GM12878 (cell line): ENCODE results near the gene SCGB1A1. TPM values are rescaled to one million over a fixed set of nuclear protein-coding genes. Genes with fewer than 3 reads are reported as not detected.

Source experiments
- ATAC-seq: fragments of 200-7000 bp; cut with Tn5 transposase; 3 replicates; pipeline ENCODE4 v1.9.1; 2020; ENCODE audit warnings: mild to moderate bottlenecking, moderate library complexity
- BruUV-seq: library from RNA; stranded (reverse); fragments of 400-500 nt; replicated peaks from 2 replicates; lab custom pipeline; 2021; lab: Mats Ljungman, UMichigan
- CTCF ChIA-PET: fragments of 300-600 bp; sonication (Branson Sonifier 250); formaldehyde crosslinking; extraction: SDS; loops from one replicate; lab custom pipeline; 2021; ENCODE audit warnings: inconsistent platforms; lab: Yijun Ruan, JAX
- POLR2A ChIA-PET: fragments of 350-600 bp; formaldehyde crosslinking; extraction: SDS; loops from one replicate; lab custom pipeline; 2021; ENCODE audit warnings: inconsistent platforms; lab: Charles Lee
- RAD21 ChIA-PET: fragments of 300-600 bp; sonication (Branson Sonifier 250); formaldehyde crosslinking; loops from one replicate; lab custom pipeline; 2023; ENCODE audit warnings: antibody characterized with exemption; ENCODE audit not compliant: unreplicated experiment; lab: Charles Lee
- SMC1A ChIA-PET: fragments of 300-600 bp; sonication (Branson Sonifier 250); formaldehyde crosslinking; loops from one replicate; lab custom pipeline; 2023; ENCODE audit not compliant: unreplicated experiment, uncharacterized antibody; lab: Charles Lee
- DNase-seq: peaks from one replicate; pipeline ENCODE4 v3.0.0-alpha.2; 2011; ENCODE audit warnings: low read depth, low spot score
- FAIRE-seq: peaks from 3 replicates; lab custom pipeline; 2011; peaks lifted over from hg19 to GRCh38; lab: Jason Lieb, UNC
- H2AFZ ChIP-seq: 2 replicates; pipeline ENCODE4 v1.6.0; 2011; ENCODE audit warnings: low read depth, low read length, control low read depth; ENCODE audit not compliant: control insufficient read depth
- H3K27ac ChIP-seq: 2 replicates; pipeline ENCODE4 v1.5.1; 2011; ENCODE audit warnings: control low read depth; ENCODE audit not compliant: control insufficient read depth, insufficient read depth
- H3K27me3 ChIP-seq, 2 experiments: replicated peaks in 1 of 2; 2 replicates each; pipeline versions ENCODE4 v1.6.0 to v1.6.1; 2011; ENCODE audit warnings: low read length in 1 of 2; ENCODE audit not compliant: control insufficient read depth in 2 of 2, insufficient read depth in 2 of 2
- H3K36me3 ChIP-seq, 2 experiments: 2 replicates each; pipeline ENCODE4 v1.5.1; 2011; ENCODE audit warnings: low read length in 1 of 2; ENCODE audit not compliant: control insufficient read depth in 2 of 2, insufficient read depth in 2 of 2
- H3K4me1 ChIP-seq: 2 replicates; pipeline ENCODE4 v1.6.1; 2011; ENCODE audit warnings: mild to moderate bottlenecking, low read length, moderate library complexity, mixed read lengths; ENCODE audit not compliant: control insufficient read depth, insufficient read depth
- H3K4me2 ChIP-seq: 2 replicates; pipeline ENCODE4 v1.6.0; 2011; ENCODE audit warnings: control low read depth; ENCODE audit not compliant: control insufficient read depth, insufficient read depth
- H3K4me3 ChIP-seq: fragments of 200-600 bp; sonication (generic); 2 replicates; pipeline ENCODE4 v1.5.1; 2016
- H3K79me2 ChIP-seq: 2 replicates; pipeline ENCODE4 v1.6.0; 2011; ENCODE audit warnings: low read length; ENCODE audit not compliant: control insufficient read depth, insufficient read depth
- H3K9ac ChIP-seq: 2 replicates; pipeline ENCODE4 v1.8.0; 2011; ENCODE audit warnings: low read length, control low read depth, mixed read lengths; ENCODE audit not compliant: control insufficient read depth, insufficient read depth
- H3K9me3 ChIP-seq: replicated peaks from 3 replicates; pipeline ENCODE4 v1.5.1; 2011; ENCODE audit warnings: mild to moderate bottlenecking, low read length; ENCODE audit not compliant: control insufficient read depth, insufficient read depth
- H4K20me1 ChIP-seq: 2 replicates; pipeline ENCODE4 v1.6.0; 2011; ENCODE audit not compliant: control insufficient read depth, insufficient read depth
- BCL11A ChIP-seq: IDR thresholded peaks from 2 replicates; pipeline ENCODE4 v1.6.1; 2011; ENCODE audit warnings: low read depth, low read length
- CEBPZ ChIP-seq: fragments of 150-350 bp; IDR thresholded peaks from 2 replicates; pipeline ENCODE4 v1.6.1; 2016; ENCODE audit warnings: low read depth, low read length
- CREB1 ChIP-seq: IDR thresholded peaks from 2 replicates; pipeline ENCODE4 v1.6.1; 2012; ENCODE audit warnings: low read depth, mild to moderate bottlenecking, inconsistent platforms
- CREM ChIP-seq: IDR thresholded peaks from 2 replicates; pipeline ENCODE4 v1.6.1; 2014; ENCODE audit warnings: antibody characterized with exemption, low read depth
- E4F1 ChIP-seq: fragments of 450-650 bp; IDR thresholded peaks from 2 replicates; pipeline ENCODE4 v1.6.1; 2018; ENCODE audit warnings: borderline replicate concordance, mild to moderate bottlenecking; ENCODE audit not compliant: partially characterized antibody
- EED ChIP-seq: sonication (generic); IDR thresholded peaks from 2 replicates; pipeline ENCODE4 v1.6.1; 2016; ENCODE audit warnings: antibody characterized with exemption, low read depth
- EZH2 ChIP-seq: IDR thresholded peaks from 2 replicates; pipeline ENCODE4 v1.6.1; 2012; ENCODE audit warnings: low read depth, mild to moderate bottlenecking, control low read depth, inconsistent platforms, low read length, borderline replicate concordance; ENCODE audit not compliant: control insufficient read depth
- FOS ChIP-seq: IDR thresholded peaks from 3 replicates; pipeline ENCODE4 v1.6.1; 2011; ENCODE audit warnings: borderline replicate concordance; ENCODE audit not compliant: insufficient read length; ENCODE audit errors: extremely low read depth
- GABPA ChIP-seq: IDR thresholded peaks from 2 replicates; pipeline ENCODE4 v1.6.1; 2014; ENCODE audit warnings: antibody characterized with exemption, low read depth, mild to moderate bottlenecking, inconsistent platforms
- IKZF1 ChIP-seq: fragments of 450-650 bp; conservative IDR thresholded peaks from 2 replicates; pipeline ENCODE4 v1.6.1; 2017; ENCODE audit warnings: antibody characterized with exemption, mild to moderate bottlenecking
- PAX5 ChIP-seq: IDR thresholded peaks from 2 replicates; pipeline ENCODE4 v1.6.1; 2011; ENCODE audit warnings: low read depth, low read length, borderline replicate concordance
- PBX3 ChIP-seq: IDR thresholded peaks from 2 replicates; pipeline ENCODE4 v1.6.1; 2011; ENCODE audit warnings: mild to moderate bottlenecking, low read depth, low read length, moderate library complexity; ENCODE audit not compliant: insufficient replicate concordance
- POLR2A ChIP-seq: IDR thresholded peaks from 2 replicates; pipeline ENCODE4 v1.6.1; 2011; ENCODE audit warnings: low read depth, mild to moderate bottlenecking, low read length
- RAD51 ChIP-seq: fragments of 450-650 bp; IDR thresholded peaks from 2 replicates; pipeline ENCODE4 v1.6.1; 2016; ENCODE audit warnings: moderate library complexity, mild to moderate bottlenecking, inconsistent platforms
- RFX5 ChIP-seq: IDR thresholded peaks from 2 replicates; pipeline ENCODE4 v1.6.1; 2011; ENCODE audit warnings: low read depth, low read length, improper control_type of control experiment
- SIN3A ChIP-seq: IDR thresholded peaks from 2 replicates; pipeline ENCODE4 v1.6.1; 2012; ENCODE audit warnings: low read depth, low read length, improper control_type of control experiment
- WGBS: methylation state at CpG from one replicate; pipeline ENCODE4 v1.1.6; 2016; ENCODE audit warnings: low lambda C conversion rate; ENCODE audit not compliant: insufficient replicate concordance, insufficient coverage; ENCODE audit errors: missing lambda C conversion rate; 5-methylcytosine and 5-hydroxymethylcytosine counted together
- in situ Hi-C: fragments of 300-500 bp; cut with MboI; formaldehyde crosslinking; loops from 9 replicates; pipeline ENCODE4 v1.14.3; 2018; ENCODE audit warnings: mixed read lengths
- intact Hi-C: fragments of 100-400 bp; cut with micrococcal nuclease; formaldehyde crosslinking; loops from one replicate; pipeline ENCODE4 v1.14.2; 2022; ENCODE audit not compliant: unreplicated experiment
- polyA plus RNA-seq, 11 experiments: library from polyadenylated mRNA; depleted of rRNA in 4 of 11; unstranded in 6 of 11; stranded (reverse) in 5 of 11; fragments of >200 nt; fragmentation: Nextera tagmentation in 4 of 11; fragmentation: Illumina TruSeq in 1 of 11; extraction: Ambion mirVana in 4 of 11; extraction: Trizol in 1 of 11; gene quantifications; 1 replicate in 1 of 11; 2 replicates in 10 of 11; pipeline versions ENCODE4 v1.2.1 to v1.2.3, GENCODE V29; 2011 to 2016; ENCODE audit warnings: inconsistent platforms in 2 of 11, missing spikeins in 2 of 11, low read depth in 1 of 11
- total RNA-seq, 4 experiments: library from RNA; depleted of rRNA in 3 of 4; stranded (reverse); fragments of >200 nt in 3 of 4; fragmentation: Illumina TruSeq in 1 of 4; extraction: Trizol in 1 of 4; gene quantifications; 2 replicates each; pipeline versions ENCODE4 v1.2.1 to v1.2.3, GENCODE V29; 2013 to 2021

Gene SCGB1A1
- total and polyA plus RNA-seq, 10 of the 15 experiments (the other 5 are each of a cell fraction or from before 2014, with no cell fraction given), result not detected

- TF ChIP-seq CEBPZ (no peak), EZH2 (no peak)
Observed at GRCh38 chr11:62399172-62399877, 19.5 kb upstream of the SCGB1A1 start (continued).

- Histone ChIP-seq H3K36me3 (no peaks in the 10 kb centered on the region), H3K4me1 (no peaks in the 10 kb centered on the region), H3K27ac (no peak overlapping the region), H3K4me2 (no peak overlapping the region), H3K27me3 (no peaks in the 10 kb centered on the region), H3K4me3 (no peak overlapping the region), H2AFZ (no peak overlapping the region), H4K20me1 (no peaks in the 10 kb centered on the region), H3K9ac (no peak overlapping the region), H3K79me2 (no peaks in the 10 kb centered on the region), H3K9me3 (no peaks in the 10 kb centered on the region)
- ChIA-PET RAD21 (interaction anchor here (1.0 kb wide), 1 partner anchor 328 kb away, joined by 3 read pairs; no protein-coding TSS in a partner anchor), SMC1A (interaction anchor here (0.6 kb wide), 1 partner anchor 367 kb away, joined by 3 read pairs; no protein-coding TSS in a partner anchor), CTCF (interaction anchor here (2.2 kb wide), 1 partner anchor 25 kb away, joined by 6 read pairs; no protein-coding TSS in a partner anchor), POLR2A (no interaction called here)
- ATAC-seq (no peak), DNase-seq (no peak), FAIRE-seq (no peak)
- in situ Hi-C loops (loop anchor here (5.0 kb wide), 1 partner anchor 292 kb away; no protein-coding TSS in a partner anchor), intact Hi-C loops (loop anchor here (10.0 kb wide), 1 partner anchor 465 kb away; no protein-coding TSS in a partner anchor)
- no TSS peak for BruUV-seq
- 15% methylated on average over 7 of the region's 7 CpGs for WGBS
- no peak for TF ChIP-seq IKZF1
- TF ChIP-seq E4F1, result no peak
- TF ChIP-seq GABPA, result no peak
- TF ChIP-seq RFX5, result no peak
- TF ChIP-seq RAD51, result no peak
- no peak for TF ChIP-seq CREB1
- no peak for TF ChIP-seq POLR2A
- TF ChIP-seq BCL11A, result no peak
- no peak for TF ChIP-seq EED
- TF ChIP-seq PBX3, result no peak
- no peak for TF ChIP-seq PAX5
- TF ChIP-seq FOS, result no peak
- no peak for TF ChIP-seq SIN3A
- no peak for TF ChIP-seq CREM
Observed at GRCh38 chr11:62399878-62400266, 19.0 kb upstream of the SCGB1A1 start.
